ENCODE measurements around the gene TEAD1.
"Not testable (repeated sequence)": the region's sequence is repeated elsewhere in the genome, so short reads cannot be mapped to it uniquely, and the experiment has no call there.

TEAD1 gene

GRCh38 chr11:12871788-12872321, 197.6 kb downstream of the TEAD1 start:
- peaks cover 23% of the 10 kb centered on the region for H3K36me3 ChIP-seq (ENCODE audit: insufficient read depth, low read length)
- H3K27ac ChIP-seq (ENCODE audit: low read depth, low read length) = no peak overlapping the region
- no peaks in the 10 kb centered on the region for H3K27me3 ChIP-seq (ENCODE audit: insufficient read depth, low read length)
- no peak overlapping the region for H3K4me3 ChIP-seq (ENCODE audit: low read length)
- 96% methylated on average over 11 of the region's 11 CpGs for WGBS
- H3K9ac ChIP-seq (ENCODE audit: low read depth, low read length) = no peak overlapping the region
- H3K4me1 ChIP-seq (ENCODE audit: insufficient read depth, low read length) = peaks cover 12% of the 10 kb centered on the region
- H3K9me3 ChIP-seq (ENCODE audit: insufficient read depth, low read depth, low read length) = no peaks in the 10 kb centered on the region

DNA sequence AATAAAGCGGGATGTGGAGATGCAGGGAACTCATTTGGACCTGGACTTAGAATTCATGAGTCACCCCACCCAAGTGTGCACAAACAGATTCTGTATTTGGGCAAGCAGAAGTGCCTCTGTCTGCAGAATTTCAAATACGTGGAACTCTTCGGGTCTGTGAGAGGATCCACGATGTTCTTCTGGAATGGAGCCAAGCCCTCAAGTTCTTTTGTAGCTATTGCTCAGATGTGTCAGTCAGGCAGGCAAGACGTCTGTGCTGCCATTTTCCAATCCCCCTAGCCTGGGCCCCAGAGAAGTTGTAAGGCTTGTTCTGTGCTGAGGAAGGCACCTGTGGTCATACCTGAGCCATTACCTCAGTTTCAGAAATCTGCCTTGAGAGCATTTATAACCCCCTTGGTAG, 202.1 kb downstream of the TEAD1 start:
- H3K27ac ChIP-seq (ENCODE audit: low read depth, low read length) = no peak overlapping the region
- H3K4me1 ChIP-seq (ENCODE audit: insufficient read depth, low read length) = 0 out of 2 replicates have a peak, but pooled peaks cover 3% of the 10 kb centered on the region
- no peaks in the 10 kb centered on the region for H3K27me3 ChIP-seq (ENCODE audit: insufficient read depth, low read length)
- 94% methylated on average over 5 of the region's 5 CpGs for WGBS
- no peaks in the 10 kb centered on the region for H3K9me3 ChIP-seq (ENCODE audit: insufficient read depth, low read depth, low read length)
- H3K4me3 ChIP-seq (ENCODE audit: low read length) = no peak overlapping the region
- peaks cover 33% of the 10 kb centered on the region for H3K36me3 ChIP-seq (ENCODE audit: insufficient read depth, low read length)
- H3K9ac ChIP-seq (ENCODE audit: low read depth, low read length) = no peak overlapping the region

DNA sequence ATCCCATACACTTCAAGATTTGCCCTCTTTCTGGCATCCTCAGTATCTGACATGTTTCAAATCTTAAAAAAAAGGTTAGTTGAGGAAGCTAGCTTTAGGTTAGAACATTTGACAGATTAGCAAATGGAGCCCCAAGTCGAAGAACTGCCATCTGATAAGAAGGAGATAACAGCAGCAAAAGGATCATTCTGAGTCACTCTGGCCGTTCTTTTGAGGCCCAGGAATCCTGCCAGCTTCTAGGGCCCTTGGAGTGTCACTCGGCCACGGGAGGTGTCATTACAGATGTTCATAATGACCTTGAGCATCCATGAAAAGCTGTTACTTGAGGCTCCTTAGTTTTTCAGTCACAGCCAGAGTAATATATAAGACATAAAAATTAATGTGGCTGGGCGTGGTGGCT, 202.8 kb downstream of the TEAD1 start:
- Histone ChIP-seq H3K9ac (ENCODE audit: low read depth, low read length) (no peak overlapping the region), H3K27ac (ENCODE audit: low read depth, low read length) (no peak overlapping the region), H3K27me3 (ENCODE audit: insufficient read depth, low read length) (no peaks in the 10 kb centered on the region), H3K4me3 (ENCODE audit: low read length) (no peak overlapping the region), H3K36me3 (ENCODE audit: insufficient read depth, low read length) (peaks cover 33% of the 10 kb centered on the region), H3K9me3 (ENCODE audit: insufficient read depth, low read depth, low read length) (no peaks in the 10 kb centered on the region), H3K4me1 (ENCODE audit: insufficient read depth, low read length) (0 out of 2 replicates have a peak, but pooled peaks cover 3% of the 10 kb centered on the region)
- 91% methylated on average over 5 of the region's 5 CpGs for WGBS

- H3K4me3 ChIP-seq (ENCODE audit: low read length); H3K9me3 ChIP-seq (ENCODE audit: insufficient read depth, low read depth, low read length); H3K9ac ChIP-seq (ENCODE audit: low read depth, low read length); H3K27ac ChIP-seq (ENCODE audit: low read depth, low read length); H3K4me1 ChIP-seq (ENCODE audit: insufficient read depth, low read length); H3K27me3 ChIP-seq (ENCODE audit: insufficient read depth, low read length): not testable (repeated sequence)
- peaks cover 34% of the 10 kb centered on the region for H3K36me3 ChIP-seq (ENCODE audit: insufficient read depth, low read length)
- WGBS = 88% methylated on average over 4 of the region's 4 CpGs
These were observed 203.3 kb downstream of the TEAD1 start for GRCh38 chr11:12877508-12877907.

DNA sequence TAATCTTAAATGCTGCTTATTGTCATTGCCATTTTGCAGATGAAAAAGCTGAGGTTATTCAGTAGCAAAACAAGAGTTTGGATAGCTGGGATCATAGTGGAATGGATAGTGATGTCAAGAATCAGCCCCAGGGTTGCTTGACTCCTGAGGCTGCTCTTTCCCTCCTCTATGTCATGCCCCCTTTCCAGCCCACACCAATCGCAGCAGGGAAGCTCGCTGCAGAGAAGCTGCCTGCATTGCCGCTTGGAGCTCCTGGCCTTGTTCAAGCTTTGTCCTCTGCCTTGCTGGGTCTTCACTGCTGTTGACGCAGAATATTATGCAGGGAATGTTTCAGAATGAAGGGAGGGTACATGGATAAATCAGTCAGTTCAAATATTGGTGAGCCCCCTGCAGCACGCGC, 206.1 kb downstream of the TEAD1 start:
- no peak overlapping the region for H3K4me3 ChIP-seq (ENCODE audit: low read length)
- peaks cover 46% of the 10 kb centered on the region for H3K36me3 ChIP-seq (ENCODE audit: insufficient read depth, low read length)
- H3K9me3 ChIP-seq (ENCODE audit: insufficient read depth, low read depth, low read length) = no peaks in the 10 kb centered on the region
- no peak overlapping the region for H3K9ac ChIP-seq (ENCODE audit: low read depth, low read length)
- 0 out of 2 replicates have a peak, but pooled peaks cover 3% of the 10 kb centered on the region for H3K4me1 ChIP-seq (ENCODE audit: insufficient read depth, low read length)
- no peak overlapping the region for H3K27ac ChIP-seq (ENCODE audit: low read depth, low read length)
- H3K27me3 ChIP-seq (ENCODE audit: insufficient read depth, low read length) = no peaks in the 10 kb centered on the region
- WGBS = 86% methylated on average over 6 of the region's 6 CpGs

DNA sequence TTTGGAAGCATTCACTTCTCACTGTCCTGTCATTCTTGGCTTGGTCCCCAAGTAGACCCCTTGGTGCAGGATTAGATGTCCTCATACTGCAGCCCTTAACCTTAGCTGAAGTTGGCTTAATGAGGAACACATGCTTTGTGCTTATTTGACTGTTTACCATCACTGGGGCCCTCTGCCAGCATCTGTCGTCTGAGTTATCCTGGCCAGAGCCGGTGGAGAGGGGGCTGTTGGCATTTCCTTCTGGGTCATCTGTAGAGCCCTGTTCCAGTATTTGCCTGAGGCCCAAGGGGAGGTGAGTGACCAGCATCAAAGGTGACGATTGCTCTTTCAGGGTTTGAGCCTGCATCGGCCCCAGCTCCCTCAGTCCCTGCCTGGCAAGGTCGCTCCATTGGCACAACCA, 208.4 kb downstream of the TEAD1 start:
- WGBS = 95% methylated on average over 5 of the region's 5 CpGs
- Histone ChIP-seq H3K27ac (ENCODE audit: low read depth, low read length) (no peak overlapping the region), H3K4me1 (ENCODE audit: insufficient read depth, low read length) (0 out of 2 replicates have a peak, but pooled peaks cover 3% of the 10 kb centered on the region), H3K4me3 (ENCODE audit: low read length) (no peak overlapping the region), H3K9ac (ENCODE audit: low read depth, low read length) (no peak overlapping the region), H3K36me3 (ENCODE audit: insufficient read depth, low read length) (peaks cover 66% of the 10 kb centered on the region), H3K9me3 (ENCODE audit: insufficient read depth, low read depth, low read length) (no peaks in the 10 kb centered on the region), H3K27me3 (ENCODE audit: insufficient read depth, low read length) (no peaks in the 10 kb centered on the region)

GRCh38 chr11:12884751-12885318, 210.6 kb downstream of the TEAD1 start:
- H3K9ac ChIP-seq (ENCODE audit: low read depth, low read length) = no peak overlapping the region
- H3K9me3 ChIP-seq (ENCODE audit: insufficient read depth, low read depth, low read length) = no peaks in the 10 kb centered on the region
- H3K4me3 ChIP-seq (ENCODE audit: low read length) = no peak overlapping the region
- peaks cover 71% of the 10 kb centered on the region for H3K36me3 ChIP-seq (ENCODE audit: insufficient read depth, low read length)
- H3K4me1 ChIP-seq (ENCODE audit: insufficient read depth, low read length) = peaks cover 6% of the 10 kb centered on the region; the same call in 1 of the 2 replicates
- no peaks in the 10 kb centered on the region for H3K27me3 ChIP-seq (ENCODE audit: insufficient read depth, low read length)
- 96% methylated on average over 3 of the region's 5 CpGs for WGBS
- no peak overlapping the region for H3K27ac ChIP-seq (ENCODE audit: low read depth, low read length)

- H3K4me3 ChIP-seq (ENCODE audit: low read length) = no peak overlapping the region
- no peak overlapping the region for H3K9ac ChIP-seq (ENCODE audit: low read depth, low read length)
- no peaks in the 10 kb centered on the region for H3K9me3 ChIP-seq (ENCODE audit: insufficient read depth, low read depth, low read length)
- H3K27ac ChIP-seq (ENCODE audit: low read depth, low read length) = no peak overlapping the region
- no peaks in the 10 kb centered on the region for H3K27me3 ChIP-seq (ENCODE audit: insufficient read depth, low read length)
- H3K4me1 ChIP-seq (ENCODE audit: insufficient read depth, low read length) = peaks cover 3% of the 10 kb centered on the region; the same call in 1 of the 2 replicates
- WGBS = 91% methylated on average over 8 of the region's 8 CpGs
- peaks cover 74% of the 10 kb centered on the region for H3K36me3 ChIP-seq (ENCODE audit: insufficient read depth, low read length)
These were observed 211.6 kb downstream of the TEAD1 start for GRCh38 chr11:12885717-12886239.

DNA sequence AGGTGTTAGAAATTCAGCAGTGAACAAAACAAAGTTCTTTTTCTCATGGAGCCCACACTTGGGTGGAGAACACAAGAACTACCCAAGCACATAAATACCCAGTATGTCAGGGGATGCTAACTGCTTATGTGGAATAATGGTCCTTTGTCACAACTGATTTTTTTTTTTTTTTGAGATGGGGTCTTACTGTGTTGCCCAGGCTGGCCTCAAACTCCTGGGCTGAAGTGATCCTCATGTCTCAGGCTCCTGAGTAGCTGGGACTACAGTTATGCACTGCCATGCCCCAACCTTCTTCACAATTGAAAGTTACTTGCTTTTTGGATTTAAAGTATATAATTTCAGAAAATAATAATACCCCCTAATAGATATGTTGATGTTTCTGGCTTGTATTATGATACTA, 212.3 kb downstream of the TEAD1 start:
- Histone ChIP-seq H3K9me3 (ENCODE audit: insufficient read depth, low read depth, low read length) (no peaks in the 10 kb centered on the region), H3K27ac (ENCODE audit: low read depth, low read length) (no peak overlapping the region), H3K4me1 (ENCODE audit: insufficient read depth, low read length) (peaks cover 3% of the 10 kb centered on the region; the same call in 1 of the 2 replicates), H3K36me3 (ENCODE audit: insufficient read depth, low read length) (peaks cover 69% of the 10 kb centered on the region), H3K4me3 (ENCODE audit: low read length) (no peak overlapping the region), H3K9ac (ENCODE audit: low read depth, low read length) (no peak overlapping the region), H3K27me3 (ENCODE audit: insufficient read depth, low read length) (no peaks in the 10 kb centered on the region)

- Histone ChIP-seq H3K9me3 (ENCODE audit: insufficient read depth, low read depth, low read length) (no peaks in the 10 kb centered on the region), H3K36me3 (ENCODE audit: insufficient read depth, low read length) (peaks cover 57% of the 10 kb centered on the region), H3K27ac (ENCODE audit: low read depth, low read length) (no peak overlapping the region), H3K9ac (ENCODE audit: low read depth, low read length) (no peak overlapping the region), H3K4me3 (ENCODE audit: low read length) (no peak overlapping the region), H3K27me3 (ENCODE audit: insufficient read depth, low read length) (no peaks in the 10 kb centered on the region), H3K4me1 (ENCODE audit: insufficient read depth, low read length) (peaks cover 7% of the 10 kb centered on the region)
- 39% methylated on average over 6 of the region's 6 CpGs for WGBS
These were observed 214.4 kb downstream of the TEAD1 start for GRCh38 chr11:12888525-12889158.

DNA sequence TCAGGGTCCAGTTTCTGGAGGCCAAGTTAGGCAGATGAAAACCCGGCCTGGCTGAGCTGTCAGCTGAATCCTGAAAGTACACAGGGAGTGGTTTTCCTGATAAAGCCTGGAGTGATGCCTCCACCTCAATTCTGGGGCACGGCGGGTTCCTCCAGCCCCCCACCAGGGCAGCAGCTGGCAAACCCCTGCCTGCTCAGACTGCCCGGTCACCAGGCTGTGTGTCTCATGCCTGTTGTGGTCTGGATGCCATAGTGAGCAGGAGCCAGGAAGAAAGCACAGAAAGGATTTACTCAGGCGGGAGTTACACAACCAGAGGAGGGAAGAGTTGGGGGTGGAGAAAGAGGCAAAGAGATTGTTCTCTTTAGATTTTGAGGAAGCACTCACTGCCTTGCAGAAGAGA, 215.0 kb downstream of the TEAD1 start:
- Histone ChIP-seq H3K36me3 (ENCODE audit: insufficient read depth, low read length) (peaks cover 52% of the 10 kb centered on the region), H3K27ac (ENCODE audit: low read depth, low read length) (no peak overlapping the region), H3K4me1 (ENCODE audit: insufficient read depth, low read length) (peaks cover 10% of the 10 kb centered on the region), H3K4me3 (ENCODE audit: low read length) (no peak overlapping the region), H3K9me3 (ENCODE audit: insufficient read depth, low read depth, low read length) (no peaks in the 10 kb centered on the region), H3K9ac (ENCODE audit: low read depth, low read length) (no peak overlapping the region), H3K27me3 (ENCODE audit: insufficient read depth, low read length) (no peaks in the 10 kb centered on the region)
- WGBS = 89% methylated on average over 5 of the region's 5 CpGs

Measured in HUES64 (cell line).